ENCODE results near the gene HABP2.

DNA sequence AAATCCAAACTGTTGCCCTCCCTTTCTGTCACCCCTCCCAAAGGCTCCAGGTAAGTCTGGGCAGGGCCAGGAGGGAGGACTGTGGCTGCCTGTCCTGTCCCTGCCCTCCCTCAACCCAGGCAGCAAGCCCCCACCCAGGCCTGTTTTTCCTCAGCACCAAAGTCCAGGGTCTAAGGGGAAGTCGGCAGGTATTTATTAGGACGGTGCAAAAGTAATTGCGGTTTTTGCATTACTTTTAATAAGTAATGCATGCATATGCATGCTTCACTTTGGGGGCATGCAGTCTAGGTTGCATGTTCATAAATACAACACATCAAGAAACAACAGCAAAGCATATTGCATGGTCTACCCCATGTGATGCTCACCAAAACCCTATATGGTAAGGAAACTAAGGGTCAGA lies 15.2 kb upstream of the HABP2 start:
- TF ChIP-seq, protein P1, sequence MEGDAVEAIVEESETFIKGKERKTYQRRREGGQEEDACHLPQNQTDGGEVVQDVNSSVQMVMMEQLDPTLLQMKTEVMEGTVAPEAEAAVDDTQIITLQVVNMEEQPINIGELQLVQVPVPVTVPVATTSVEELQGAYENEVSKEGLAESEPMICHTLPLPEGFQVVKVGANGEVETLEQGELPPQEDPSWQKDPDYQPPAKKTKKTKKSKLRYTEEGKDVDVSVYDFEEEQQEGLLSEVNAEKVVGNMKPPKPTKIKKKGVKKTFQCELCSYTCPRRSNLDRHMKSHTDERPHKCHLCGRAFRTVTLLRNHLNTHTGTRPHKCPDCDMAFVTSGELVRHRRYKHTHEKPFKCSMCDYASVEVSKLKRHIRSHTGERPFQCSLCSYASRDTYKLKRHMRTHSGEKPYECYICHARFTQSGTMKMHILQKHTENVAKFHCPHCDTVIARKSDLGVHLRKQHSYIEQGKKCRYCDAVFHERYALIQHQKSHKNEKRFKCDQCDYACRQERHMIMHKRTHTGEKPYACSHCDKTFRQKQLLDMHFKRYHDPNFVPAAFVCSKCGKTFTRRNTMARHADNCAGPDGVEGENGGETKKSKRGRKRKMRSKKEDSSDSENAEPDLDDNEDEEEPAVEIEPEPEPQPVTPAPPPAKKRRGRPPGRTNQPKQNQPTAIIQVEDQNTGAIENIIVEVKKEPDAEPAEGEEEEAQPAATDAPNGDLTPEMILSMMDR (IDR thresholded peaks at IDR 0.05; ENCODE audit: borderline replicate concordance, extremely low read depth, low read length, poor library complexity, severe bottlenecking), result no peak
- no peak for TF ChIP-seq EZH2 (IDR thresholded peaks at IDR 0.05; ENCODE audit: borderline replicate concordance, low read depth, low read length, severe bottlenecking)

Measured in DND-41 (cell line).